Right lobe of liver (tissue), 4 donors: Measurements from ENCODE around the gene MYOM1.

Source experiments
- POLR2A ChIP-seq: fragments of 450-650 bp; IDR thresholded peaks from one replicate; pipeline ENCODE4 v1.6.1; 2017; ENCODE audit warnings: antibody characterized with exemption, mild to moderate bottlenecking
- TF ChIP-seq, protein P1 (sequence below), 4 donors: fragments of 200-600 bp in 3 of 4; fragments of 450-650 bp in 1 of 4; IDR thresholded peaks; one replicate each; pipeline versions ENCODE4 v1.5.1 to v1.8.0; 2016 to 2022; ENCODE audit warnings: antibody characterized with exemption in 4 of 4, mild to moderate bottlenecking in 2 of 4
- donor health status: DM: no; HTN: no; CAD: no.
- donor health status: DM: no; HTN: no; CAD: no.
- donor health status: DM: no; HTN: yes; CAD: no.

GRCh38 chr18:3184275-3184963, 35.3 kb downstream of the MYOM1 start:
- TF ChIP-seq, protein P1, sequence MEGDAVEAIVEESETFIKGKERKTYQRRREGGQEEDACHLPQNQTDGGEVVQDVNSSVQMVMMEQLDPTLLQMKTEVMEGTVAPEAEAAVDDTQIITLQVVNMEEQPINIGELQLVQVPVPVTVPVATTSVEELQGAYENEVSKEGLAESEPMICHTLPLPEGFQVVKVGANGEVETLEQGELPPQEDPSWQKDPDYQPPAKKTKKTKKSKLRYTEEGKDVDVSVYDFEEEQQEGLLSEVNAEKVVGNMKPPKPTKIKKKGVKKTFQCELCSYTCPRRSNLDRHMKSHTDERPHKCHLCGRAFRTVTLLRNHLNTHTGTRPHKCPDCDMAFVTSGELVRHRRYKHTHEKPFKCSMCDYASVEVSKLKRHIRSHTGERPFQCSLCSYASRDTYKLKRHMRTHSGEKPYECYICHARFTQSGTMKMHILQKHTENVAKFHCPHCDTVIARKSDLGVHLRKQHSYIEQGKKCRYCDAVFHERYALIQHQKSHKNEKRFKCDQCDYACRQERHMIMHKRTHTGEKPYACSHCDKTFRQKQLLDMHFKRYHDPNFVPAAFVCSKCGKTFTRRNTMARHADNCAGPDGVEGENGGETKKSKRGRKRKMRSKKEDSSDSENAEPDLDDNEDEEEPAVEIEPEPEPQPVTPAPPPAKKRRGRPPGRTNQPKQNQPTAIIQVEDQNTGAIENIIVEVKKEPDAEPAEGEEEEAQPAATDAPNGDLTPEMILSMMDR (IDR thresholded peaks at IDR 0.05), result no peak
- TF ChIP-seq POLR2A, result no peak
